Fibroblast of mammary gland (primary cell): Measurements from ENCODE around the gene SST.

Experiments used
- DNase-seq: peaks from one replicate; pipeline ENCODE4 v3.0.0-alpha.2; 2010; ENCODE audit warnings: low read depth
- H3K4me3 ChIP-seq: 2 replicates; pipeline ENCODE4 v1.5.1; 2011; ENCODE audit warnings: low read depth, mild to moderate bottlenecking, low read length, moderate library complexity; ENCODE audit not compliant: control insufficient read depth
- TF ChIP-seq, protein P1 (sequence below): conservative IDR thresholded peaks from 2 replicates; pipeline ENCODE4 v1.5.1; 2011; ENCODE audit warnings: low read depth, low read length, inconsistent platforms; ENCODE audit not compliant: control insufficient read depth, insufficient read depth

Gene SST

DNA sequence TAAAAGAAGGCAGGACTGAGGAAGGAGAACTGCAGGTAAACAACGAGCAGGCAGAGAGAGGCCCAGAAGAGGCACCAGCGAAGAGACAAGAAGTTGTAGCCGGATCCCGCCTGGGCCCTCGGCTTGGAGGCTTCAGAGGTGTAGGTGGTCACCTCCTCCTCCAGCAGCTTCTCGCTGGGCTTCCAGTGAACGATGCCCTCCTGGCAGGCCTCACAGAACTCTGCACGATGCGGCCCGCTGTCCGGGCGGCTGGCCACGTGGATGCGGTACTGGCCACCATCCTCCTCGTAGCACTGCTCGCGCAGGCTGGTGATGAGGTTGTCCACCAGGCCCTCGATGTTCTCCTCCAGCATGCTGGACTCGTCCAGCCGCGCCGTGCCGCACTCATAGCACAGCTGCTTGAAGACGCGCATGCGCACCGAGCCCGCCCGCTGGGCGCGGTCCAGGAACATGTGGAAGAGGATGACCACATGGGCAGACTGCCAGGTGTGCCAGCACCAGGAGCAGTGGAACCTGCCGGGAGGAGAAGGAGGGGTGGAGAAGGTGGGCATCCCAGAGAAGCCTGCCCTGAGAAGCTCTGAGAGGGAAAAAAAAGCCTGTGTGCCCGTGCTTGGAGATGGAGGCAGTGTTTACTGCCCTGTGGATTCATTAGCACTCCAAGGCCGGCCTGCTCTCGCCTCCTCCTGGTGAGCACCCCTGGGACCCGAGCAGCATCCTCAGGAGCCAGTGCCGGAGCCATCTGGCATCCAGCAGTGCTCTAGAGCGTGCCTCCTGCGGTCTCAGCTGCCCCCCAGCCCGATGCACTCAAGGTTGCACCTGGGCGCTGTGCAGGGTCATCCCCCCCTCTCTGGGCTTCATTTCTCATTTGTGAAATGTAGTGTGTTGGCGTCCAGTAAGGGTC is 28.6 kb upstream of the SST start:
- TF ChIP-seq, protein P1, sequence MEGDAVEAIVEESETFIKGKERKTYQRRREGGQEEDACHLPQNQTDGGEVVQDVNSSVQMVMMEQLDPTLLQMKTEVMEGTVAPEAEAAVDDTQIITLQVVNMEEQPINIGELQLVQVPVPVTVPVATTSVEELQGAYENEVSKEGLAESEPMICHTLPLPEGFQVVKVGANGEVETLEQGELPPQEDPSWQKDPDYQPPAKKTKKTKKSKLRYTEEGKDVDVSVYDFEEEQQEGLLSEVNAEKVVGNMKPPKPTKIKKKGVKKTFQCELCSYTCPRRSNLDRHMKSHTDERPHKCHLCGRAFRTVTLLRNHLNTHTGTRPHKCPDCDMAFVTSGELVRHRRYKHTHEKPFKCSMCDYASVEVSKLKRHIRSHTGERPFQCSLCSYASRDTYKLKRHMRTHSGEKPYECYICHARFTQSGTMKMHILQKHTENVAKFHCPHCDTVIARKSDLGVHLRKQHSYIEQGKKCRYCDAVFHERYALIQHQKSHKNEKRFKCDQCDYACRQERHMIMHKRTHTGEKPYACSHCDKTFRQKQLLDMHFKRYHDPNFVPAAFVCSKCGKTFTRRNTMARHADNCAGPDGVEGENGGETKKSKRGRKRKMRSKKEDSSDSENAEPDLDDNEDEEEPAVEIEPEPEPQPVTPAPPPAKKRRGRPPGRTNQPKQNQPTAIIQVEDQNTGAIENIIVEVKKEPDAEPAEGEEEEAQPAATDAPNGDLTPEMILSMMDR: no peak
- DNase-seq: no peak

DNA sequence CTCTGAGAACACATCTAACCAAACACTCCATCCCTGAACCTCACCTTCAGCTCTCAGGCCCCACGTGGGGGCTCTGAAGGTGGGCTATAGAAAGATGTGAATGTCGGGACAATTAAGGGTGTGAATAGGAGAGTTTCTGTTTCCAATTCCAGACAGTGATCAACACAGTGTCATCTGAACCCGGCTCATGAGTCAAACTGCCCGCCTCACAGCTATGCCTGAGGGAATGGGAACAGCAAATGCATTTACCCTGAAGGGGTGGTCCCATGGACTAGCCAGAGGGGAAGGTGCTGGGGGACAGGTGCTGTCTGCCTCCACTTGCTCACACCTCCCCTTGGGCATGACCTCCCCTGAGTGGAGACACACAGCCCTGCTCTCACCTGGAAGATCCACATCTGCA is 25.8 kb upstream of the SST start:
- DNase-seq: no peak
- TF ChIP-seq, protein P1: no peak
- H3K4me3 ChIP-seq: no peak overlapping the region

More for the DNA sequence above, 28.6 kb upstream of the SST start:
- H3K4me3 ChIP-seq: no peak overlapping the region

DNA sequence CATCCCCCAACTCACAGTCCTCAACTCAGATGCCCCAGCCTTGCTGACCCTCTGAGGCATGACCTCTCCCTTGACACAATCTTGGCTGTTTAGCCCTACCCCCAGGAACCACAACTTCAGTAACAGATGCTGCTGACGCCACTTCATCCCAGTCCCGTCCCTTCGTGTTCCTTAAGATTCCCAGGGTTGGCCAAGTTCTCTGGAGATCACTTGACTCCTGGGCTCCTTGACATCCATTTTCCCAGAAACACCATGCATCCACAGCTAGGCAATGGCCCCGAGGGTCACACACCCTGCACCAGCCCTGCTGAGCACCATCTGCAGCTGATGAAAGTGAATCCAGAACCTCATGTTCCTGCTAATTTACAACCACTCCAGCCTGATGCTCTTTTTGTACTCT is 25.3 kb upstream of the SST start:
- TF ChIP-seq, protein P1: no peak
- no peak overlapping the region for H3K4me3 ChIP-seq
- no peak for DNase-seq

DNA sequence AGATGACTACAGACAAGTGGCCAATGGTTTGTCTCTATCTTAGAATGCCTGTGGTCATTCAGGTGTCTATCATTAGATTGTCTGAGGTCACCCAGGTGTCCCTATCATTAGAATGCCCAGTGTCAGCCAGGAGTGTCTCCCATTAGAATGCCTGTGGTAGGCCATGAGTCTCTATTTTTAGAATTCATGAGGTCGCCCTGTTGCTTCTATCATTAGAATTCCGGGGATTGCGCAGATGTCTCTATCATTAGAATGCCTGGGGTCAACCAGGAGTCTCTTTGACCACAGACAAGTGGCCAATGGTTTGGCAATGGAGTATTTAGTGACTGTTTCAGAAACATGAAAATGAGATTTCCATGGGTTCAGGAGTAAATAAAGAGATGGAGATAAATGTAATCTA is 24.6 kb upstream of the SST start:
- H3K4me3 ChIP-seq: no peak overlapping the region
- DNase-seq: peak; percentile 31
- TF ChIP-seq, protein P1: no peak

DNA sequence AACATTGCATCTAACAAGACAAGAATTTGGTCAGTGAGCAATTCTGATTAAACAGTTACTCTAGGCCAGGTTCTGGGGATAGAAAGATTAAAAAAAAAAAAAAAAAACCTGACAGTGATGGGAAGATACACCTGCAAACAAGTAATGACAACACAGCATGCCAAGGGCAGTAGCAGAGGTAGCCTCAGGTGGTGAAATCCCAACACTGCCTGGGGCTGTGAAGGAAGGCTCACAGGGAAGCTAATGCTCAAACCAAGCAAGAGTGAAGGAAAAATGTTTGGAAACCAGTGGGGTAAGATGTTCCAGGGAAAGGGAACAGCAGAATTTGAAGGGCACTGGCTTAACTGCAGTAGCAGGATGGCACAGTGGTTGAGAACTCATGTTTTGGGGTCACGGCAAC is 23.2 kb upstream of the SST start:
- DNase-seq: no peak
- TF ChIP-seq, protein P1: no peak
- no peak overlapping the region for H3K4me3 ChIP-seq

DNA sequence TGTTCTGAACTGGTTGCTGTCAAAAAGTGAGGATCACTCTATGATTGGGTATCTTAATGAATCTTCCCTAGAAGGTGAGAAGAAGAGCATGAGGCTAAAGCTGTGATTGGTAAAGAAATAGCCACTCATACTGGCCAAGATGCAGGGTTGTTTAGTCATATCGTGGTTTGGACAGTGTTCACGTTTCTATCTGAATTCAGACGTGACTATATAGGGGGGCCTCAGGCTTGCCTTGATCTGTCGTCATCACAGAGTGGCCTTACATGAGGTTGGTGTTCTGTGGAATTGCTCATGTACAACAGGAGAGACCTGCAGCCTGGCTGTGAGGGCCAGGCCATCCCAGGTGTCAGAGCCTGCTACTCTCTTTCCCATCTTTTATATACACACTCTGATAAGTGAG is 19.8 kb upstream of the SST start:
- TF ChIP-seq, protein P1: no peak
- no peak overlapping the region for H3K4me3 ChIP-seq
- DNase-seq: peak; percentile 79

DNA sequence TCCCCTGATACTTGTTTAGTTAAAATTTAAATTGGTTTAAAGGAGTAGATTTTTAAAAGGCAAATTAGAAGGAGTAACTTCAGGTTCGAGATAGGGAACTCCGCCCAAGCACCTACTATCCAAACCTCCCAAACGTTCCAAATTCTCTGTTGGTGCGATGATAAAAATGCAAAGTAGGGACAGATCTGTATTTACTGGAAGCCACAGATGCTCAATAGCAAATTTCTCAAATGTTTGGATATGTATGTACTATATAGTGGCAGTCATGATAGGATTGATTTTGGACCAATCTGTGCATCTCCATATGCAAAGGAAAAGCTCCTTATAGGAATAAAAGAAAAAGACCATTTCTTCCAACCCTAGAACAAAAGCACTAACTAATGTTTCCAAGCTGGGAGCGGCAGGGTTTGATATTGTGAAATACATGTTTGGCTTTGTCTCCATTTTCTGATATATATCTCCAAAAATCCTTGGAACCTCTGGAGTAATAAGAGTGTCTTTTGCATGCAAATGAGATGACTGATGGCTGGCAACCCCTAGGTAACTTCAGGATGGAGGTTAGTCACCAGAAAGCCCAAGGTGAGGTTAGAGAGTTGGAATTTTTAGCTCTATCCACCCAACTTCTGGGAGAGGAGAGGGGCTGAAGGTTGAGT is 16.6 kb upstream of the SST start:
- TF ChIP-seq, protein P1: no peak
- H3K4me3 ChIP-seq: no peak overlapping the region

More for the DNA sequence above, 16.6 kb upstream of the SST start:
- no peak for DNase-seq
